ENCODE results near the gene OSBPL6.

The OSBPL6 gene

GRCh38 chr2:178237488-178238153 is 43.3 kb downstream of the OSBPL6 start:
- in situ Hi-C loops (cut with HindIII; ENCODE audit: low sequenced_read_pairs) = no loop called here

- in situ Hi-C loops (cut with HindIII; ENCODE audit: low sequenced_read_pairs) = no loop called here
Measured at GRCh38 chr2:178238154-178238521, 43.8 kb downstream of the OSBPL6 start.

- in situ Hi-C loops (cut with HindIII; ENCODE audit: low sequenced_read_pairs) = no loop called here
Measured at GRCh38 chr2:178238750-178239149, 44.4 kb downstream of the OSBPL6 start.

- in situ Hi-C loops (cut with HindIII; ENCODE audit: low sequenced_read_pairs) = no loop called here
Measured at GRCh38 chr2:178241844-178242551, 47.7 kb downstream of the OSBPL6 start.

GRCh38 chr2:178242552-178242883 is 48.2 kb downstream of the OSBPL6 start:
- in situ Hi-C loops (cut with HindIII; ENCODE audit: low sequenced_read_pairs) = no loop called here

GRCh38 chr2:178243961-178244360 is 49.6 kb downstream of the OSBPL6 start:
- in situ Hi-C loops (cut with HindIII; ENCODE audit: low sequenced_read_pairs) = no loop called here

GRCh38 chr2:178244777-178245176 is 50.5 kb downstream of the OSBPL6 start:
- in situ Hi-C loops (cut with HindIII; ENCODE audit: low sequenced_read_pairs) = no loop called here

GRCh38 chr2:178246696-178247095 is 52.4 kb downstream of the OSBPL6 start:
- in situ Hi-C loops (cut with HindIII; ENCODE audit: low sequenced_read_pairs) = no loop called here

GRCh38 chr2:178247250-178247649 is 52.9 kb downstream of the OSBPL6 start:
- in situ Hi-C loops (cut with HindIII; ENCODE audit: low sequenced_read_pairs) = no loop called here

- in situ Hi-C loops (cut with HindIII; ENCODE audit: low sequenced_read_pairs) = no loop called here
Measured at GRCh38 chr2:178250429-178250828, 56.1 kb downstream of the OSBPL6 start.

- in situ Hi-C loops (cut with HindIII; ENCODE audit: low sequenced_read_pairs) = no loop called here
Measured at GRCh38 chr2:178251151-178251955, 57.0 kb downstream of the OSBPL6 start.

GRCh38 chr2:178256382-178257042 is 62.2 kb downstream of the OSBPL6 start:
- in situ Hi-C loops (cut with HindIII; ENCODE audit: low sequenced_read_pairs) = no loop called here

GRCh38 chr2:178257127-178257526 is 62.8 kb downstream of the OSBPL6 start:
- in situ Hi-C loops (cut with HindIII; ENCODE audit: low sequenced_read_pairs) = no loop called here

- in situ Hi-C loops (cut with HindIII; ENCODE audit: low sequenced_read_pairs) = no loop called here
Measured at GRCh38 chr2:178258916-178259315, 64.6 kb downstream of the OSBPL6 start.

GRCh38 chr2:178263159-178263860 is 69.0 kb downstream of the OSBPL6 start:
- in situ Hi-C loops (cut with HindIII; ENCODE audit: low sequenced_read_pairs) = no loop called here

GRCh38 chr2:178264211-178264610 is 69.9 kb downstream of the OSBPL6 start:
- in situ Hi-C loops (cut with HindIII; ENCODE audit: low sequenced_read_pairs) = no loop called here

- in situ Hi-C loops (cut with HindIII; ENCODE audit: low sequenced_read_pairs) = no loop called here
Measured at GRCh38 chr2:178265851-178266250, 71.5 kb downstream of the OSBPL6 start.

- in situ Hi-C loops (cut with HindIII; ENCODE audit: low sequenced_read_pairs) = no loop called here
Measured at GRCh38 chr2:178266445-178266844, 72.1 kb downstream of the OSBPL6 start.

GRCh38 chr2:178267660-178268059 is 73.3 kb downstream of the OSBPL6 start:
- in situ Hi-C loops (cut with HindIII; ENCODE audit: low sequenced_read_pairs) = no loop called here

- in situ Hi-C loops (cut with HindIII; ENCODE audit: low sequenced_read_pairs) = no loop called here
Measured at GRCh38 chr2:178268435-178268834, 74.1 kb downstream of the OSBPL6 start.

Data from endothelial cell of hepatic sinusoid (primary cell).